Measurements from ENCODE around the gene PRDM5. TPM values are rescaled to one million over a fixed set of nuclear protein-coding genes. Genes with fewer than 3 reads are reported as not detected.

Gene PRDM5
- total and polyA plus RNA-seq, 9 of the 15 experiments (the other 6 are each of a cell fraction or from before 2014, with no cell fraction given), result not detected

- no peaks in the 10 kb centered on the region for H3K9me3 ChIP-seq (replicated peaks; ENCODE audit: control insufficient read depth, insufficient read depth, low read depth, low read length)
- DNase-seq (ENCODE audit: extremely low read depth in 1 of 4, low spot score in 3 of 4), result no peak
- CTCF ChIA-PET (ENCODE audit: low intra/inter-chr PET ratio), result no interaction called here
- ATAC-seq, result no peak
- H4K20me1 ChIP-seq (replicated peaks; ENCODE audit: control insufficient read depth, insufficient read depth, low read length), result no peaks in the 10 kb centered on the region
- in situ Hi-C loops (cut with MboI), result no loop called here
- no peak overlapping the region for H3K4me2 ChIP-seq (ENCODE audit: insufficient read depth, low read length)
- no peaks in the 10 kb centered on the region for H3K9me1 ChIP-seq (ENCODE audit: control insufficient read depth, insufficient read depth, low read length)
- H3K36me3 ChIP-seq (ENCODE audit: control insufficient read depth, insufficient read depth, low read length), result no peaks in the 10 kb centered on the region
- no peak for FAIRE-seq
- H3K27me3 ChIP-seq (ENCODE audit: control insufficient read depth in 2 of 2, insufficient read depth in 2 of 2, low read length in 2 of 2), result no peaks in the 10 kb centered on the region
- no TSS peak for BruUV-seq (replicated peaks)
- intact Hi-C loops (cut with micrococcal nuclease), result no loop called here
- TF ChIP-seq ZSCAN29 (IDR thresholded peaks at IDR 0.05) (no peak), KDM2B (CRISPR knock-in tag; IDR thresholded peaks at IDR 0.05) (no peak), BDP1 (IDR thresholded peaks at IDR 0.05; ENCODE audit: insufficient read depth, insufficient read length) (no peak), EHMT2 (IDR thresholded peaks at IDR 0.05) (no peak), TAF9B (IDR thresholded peaks at IDR 0.05; ENCODE audit: partially characterized antibody) (no peak), ATF1 (CRISPR knock-in tag; IDR thresholded peaks at IDR 0.05) (no peak), ATF1 (tag; IDR thresholded peaks at IDR 0.05) (no peak), GTF2B (IDR thresholded peaks at IDR 0.05; ENCODE audit: extremely low read depth, insufficient read length) (no peak), ZC3H4 (CRISPR knock-in tag; IDR thresholded peaks at IDR 0.05; ENCODE audit: borderline replicate concordance) (no peak), ELK1 (CRISPR knock-in tag; IDR thresholded peaks at IDR 0.05) (no peak), DIDO1 (tag; IDR thresholded peaks at IDR 0.05; ENCODE audit: low read depth) (no peak), GABPB1 (CRISPR knock-in tag; IDR thresholded peaks at IDR 0.05) (no peak), ZNF24 (IDR thresholded peaks at IDR 0.05) (no peak), ZEB2 (IDR thresholded peaks at IDR 0.05) (no peak), CC2D1A (IDR thresholded peaks at IDR 0.05) (no peak), ZNF584 (CRISPR knock-in tag; IDR thresholded peaks at IDR 0.05; ENCODE audit: low read depth) (no peak)
- no peaks in the 10 kb centered on the region for H3K79me2 ChIP-seq (ENCODE audit: control insufficient read depth, insufficient read depth, low read length)
- no peak overlapping the region for H3K27ac ChIP-seq (ENCODE audit: extremely low read depth, low read depth, low read length)
- H2AFZ ChIP-seq (ENCODE audit: low read depth, low read length), result no peak overlapping the region
- no peaks in the 10 kb centered on the region for H3K4me1 ChIP-seq (replicated peaks in 1 of 2; ENCODE audit: control insufficient read depth in 2 of 2, insufficient read depth in 2 of 2, low read length in 2 of 2)
- H3K4me3 ChIP-seq, result no peak overlapping the region
- POLR2A ChIA-PET, result no interaction called here
- no peak overlapping the region for H3K9ac ChIP-seq (ENCODE audit: insufficient read depth in 1 of 2, low read depth in 2 of 2, low read length in 2 of 2)
Measured at GRCh38 chr4:120886191-120886590, 36.3 kb downstream of the PRDM5 start.
